ENCODE results near the gene SLC27A4.
A peak's percentile ranks its signal among the peaks of the same experiment; 100 is the strongest.

Gene SLC27A4

DNA sequence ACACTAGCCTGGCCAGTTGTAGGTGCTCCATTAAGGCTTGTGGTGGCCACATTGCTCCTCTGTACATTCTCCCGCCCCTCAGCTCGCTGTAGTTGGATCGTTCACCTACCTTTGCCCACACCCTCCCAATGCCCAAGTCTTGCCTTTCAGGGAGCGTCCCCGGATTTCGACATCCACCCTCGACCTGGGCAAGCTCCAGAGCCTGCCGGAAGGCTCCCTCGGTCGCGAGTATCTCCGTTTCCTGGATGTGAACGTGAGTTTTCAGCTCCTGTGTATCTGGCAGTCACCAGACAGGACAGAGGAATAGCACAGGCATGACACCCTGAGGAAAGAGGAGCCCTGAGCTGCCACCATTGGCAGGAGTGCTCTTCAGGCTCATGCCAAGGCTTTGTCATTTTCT, 14.7 kb upstream of the SLC27A4 start:
- TF ChIP-seq, protein P1, sequence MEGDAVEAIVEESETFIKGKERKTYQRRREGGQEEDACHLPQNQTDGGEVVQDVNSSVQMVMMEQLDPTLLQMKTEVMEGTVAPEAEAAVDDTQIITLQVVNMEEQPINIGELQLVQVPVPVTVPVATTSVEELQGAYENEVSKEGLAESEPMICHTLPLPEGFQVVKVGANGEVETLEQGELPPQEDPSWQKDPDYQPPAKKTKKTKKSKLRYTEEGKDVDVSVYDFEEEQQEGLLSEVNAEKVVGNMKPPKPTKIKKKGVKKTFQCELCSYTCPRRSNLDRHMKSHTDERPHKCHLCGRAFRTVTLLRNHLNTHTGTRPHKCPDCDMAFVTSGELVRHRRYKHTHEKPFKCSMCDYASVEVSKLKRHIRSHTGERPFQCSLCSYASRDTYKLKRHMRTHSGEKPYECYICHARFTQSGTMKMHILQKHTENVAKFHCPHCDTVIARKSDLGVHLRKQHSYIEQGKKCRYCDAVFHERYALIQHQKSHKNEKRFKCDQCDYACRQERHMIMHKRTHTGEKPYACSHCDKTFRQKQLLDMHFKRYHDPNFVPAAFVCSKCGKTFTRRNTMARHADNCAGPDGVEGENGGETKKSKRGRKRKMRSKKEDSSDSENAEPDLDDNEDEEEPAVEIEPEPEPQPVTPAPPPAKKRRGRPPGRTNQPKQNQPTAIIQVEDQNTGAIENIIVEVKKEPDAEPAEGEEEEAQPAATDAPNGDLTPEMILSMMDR (IDR thresholded peaks at IDR 0.05) = no peak

DNA sequence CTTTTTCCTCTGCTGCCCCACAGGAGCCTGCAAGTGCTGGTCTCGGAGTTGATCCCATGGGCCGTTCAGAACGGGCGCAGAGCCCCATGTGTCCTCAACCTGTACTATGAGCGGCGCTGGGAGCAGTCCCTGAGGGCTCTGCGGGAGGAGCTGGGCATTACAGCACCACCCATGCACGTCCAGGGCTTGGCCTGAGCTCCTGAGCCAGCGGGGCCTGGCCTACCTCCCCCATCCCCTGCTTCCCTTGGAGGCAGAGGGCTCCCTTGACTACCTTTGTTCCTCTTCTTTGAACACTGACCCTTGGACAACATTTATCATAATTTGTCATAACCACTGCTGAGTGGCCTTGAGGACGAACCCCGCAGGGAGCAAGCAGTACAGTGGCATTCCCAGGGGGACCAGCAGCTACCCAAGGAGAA, 6.9 kb upstream of the SLC27A4 start:
- TF ChIP-seq, protein P1 (IDR thresholded peaks at IDR 0.05) = no peak

DNA sequence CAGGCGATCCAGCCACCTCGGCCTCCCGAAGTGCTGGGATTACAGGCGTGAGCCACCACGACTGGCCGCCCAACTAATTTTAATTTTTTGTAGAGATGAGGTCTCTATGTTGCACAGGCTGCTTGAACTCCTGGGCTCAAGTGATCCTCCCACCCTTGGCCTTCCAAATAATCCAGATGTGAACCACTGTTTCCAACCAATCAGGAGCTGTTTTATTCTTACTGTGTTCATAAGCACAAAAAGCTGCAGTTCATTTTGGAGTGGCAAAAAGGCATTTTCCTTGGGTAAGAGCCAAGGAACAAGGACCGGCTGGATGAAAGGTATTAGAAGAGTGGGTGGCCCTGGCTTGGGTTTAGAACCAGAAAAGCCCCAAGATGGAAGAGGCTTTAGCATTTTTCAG, 5.2 kb upstream of the SLC27A4 start:
- TF ChIP-seq, protein P1 (IDR thresholded peaks at IDR 0.05) = no peak

DNA sequence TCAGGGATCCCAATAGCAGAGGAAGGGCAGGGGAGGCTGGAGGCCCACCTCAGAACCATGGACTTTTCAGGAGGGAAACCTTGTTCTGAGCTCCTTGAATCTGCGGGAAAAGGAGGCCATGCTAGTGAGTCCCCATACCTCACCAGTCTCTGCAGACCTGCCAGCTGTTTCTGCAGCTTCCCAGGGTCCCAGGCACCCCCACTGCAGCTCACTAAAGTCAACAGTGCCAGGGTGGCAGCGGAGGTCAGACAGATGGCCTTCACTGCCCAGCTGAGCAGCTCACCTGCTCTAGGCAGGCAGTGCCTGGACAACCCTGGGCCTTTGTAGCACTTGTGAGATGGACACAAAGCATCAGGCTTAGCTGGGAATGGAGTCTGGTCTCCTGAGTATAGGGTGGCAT, 4.4 kb upstream of the SLC27A4 start:
- TF ChIP-seq, protein P1 (IDR thresholded peaks at IDR 0.05) = no peak

DNA sequence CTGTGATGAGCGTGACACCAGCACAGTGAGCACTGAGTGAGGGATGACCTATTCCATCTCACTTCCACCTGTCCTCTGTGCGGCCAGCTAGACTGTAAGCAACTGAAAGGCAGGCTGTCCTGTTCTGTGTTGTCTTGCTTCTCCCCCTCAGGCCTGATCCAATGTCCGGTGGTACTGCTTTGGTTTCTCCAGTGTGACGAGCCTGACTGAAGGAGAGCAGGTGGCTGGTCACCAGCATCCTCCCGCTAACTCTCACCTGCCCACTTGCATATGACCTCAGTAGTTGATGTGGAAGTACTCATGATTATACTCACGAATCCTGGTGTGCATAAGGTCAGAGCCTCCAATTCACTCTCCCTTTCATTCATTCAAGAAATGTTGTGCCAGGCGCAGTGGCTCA, 2.4 kb upstream of the SLC27A4 start:
- TF ChIP-seq, protein P1 (IDR thresholded peaks at IDR 0.05) = no peak

DNA sequence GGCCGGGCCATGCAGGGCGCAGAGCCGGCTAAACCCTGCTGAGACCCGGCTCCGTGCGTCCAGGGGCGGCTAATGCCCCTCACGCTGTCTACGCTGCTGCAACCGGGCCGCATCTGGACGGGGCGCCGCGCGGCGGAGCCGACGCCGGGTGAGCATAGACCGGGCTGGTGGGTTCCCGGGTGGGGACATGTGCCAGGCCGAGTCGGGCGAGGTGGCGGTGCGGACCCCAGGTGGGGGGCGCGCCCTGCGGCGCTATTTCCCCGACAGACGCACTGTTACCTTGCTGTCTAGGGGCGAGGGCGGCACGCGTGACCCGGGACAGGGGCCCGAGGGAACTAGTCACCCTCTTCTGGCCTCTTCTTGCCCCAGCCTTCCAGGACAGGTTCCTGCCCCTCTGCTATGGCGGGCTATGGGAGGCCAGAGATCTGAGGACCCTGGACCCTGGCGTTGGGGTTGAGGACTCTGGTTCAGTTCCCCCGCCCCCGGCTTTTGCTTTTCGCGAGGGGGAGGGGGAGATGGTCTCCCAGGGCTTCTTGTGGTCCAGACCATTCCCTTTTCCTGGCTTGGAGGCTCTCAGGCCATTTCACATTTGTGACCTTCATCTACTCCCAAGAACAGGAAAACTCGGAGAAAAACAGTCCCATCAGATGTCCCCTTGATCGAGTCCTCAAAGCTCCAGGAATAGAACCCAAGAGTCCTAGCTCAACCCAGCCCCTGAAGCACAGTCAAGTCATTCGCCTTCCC, 536 bp downstream of the SLC27A4 start:
- TF ChIP-seq, protein P1 (IDR thresholded peaks at IDR 0.05) = no peak

DNA sequence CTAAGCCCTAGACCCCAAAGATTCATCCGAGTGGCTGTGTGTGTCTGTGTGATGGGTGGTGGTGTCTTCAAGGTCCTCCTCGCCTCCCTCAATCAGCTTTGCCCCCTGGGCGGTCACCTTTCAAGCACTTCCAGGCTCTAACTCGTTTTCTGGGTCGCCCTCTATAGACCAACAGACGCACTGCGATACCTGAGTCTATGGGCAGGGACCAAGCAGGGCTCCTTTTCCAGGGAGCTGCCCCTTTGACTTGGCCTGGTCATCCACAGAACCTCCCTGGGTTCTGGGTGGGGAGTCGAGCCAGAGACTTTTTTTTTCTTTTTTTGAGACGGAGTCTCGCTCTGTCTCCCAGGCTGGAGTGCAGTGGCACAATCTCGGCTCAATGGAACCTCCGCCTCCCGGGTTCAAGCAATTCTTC, 1.1 kb downstream of the SLC27A4 start:
- TF ChIP-seq, protein P1 (IDR thresholded peaks at IDR 0.05) = peak; percentile 72
